ENCODE results near the gene EFNA5.

Gene EFNA5

DNA sequence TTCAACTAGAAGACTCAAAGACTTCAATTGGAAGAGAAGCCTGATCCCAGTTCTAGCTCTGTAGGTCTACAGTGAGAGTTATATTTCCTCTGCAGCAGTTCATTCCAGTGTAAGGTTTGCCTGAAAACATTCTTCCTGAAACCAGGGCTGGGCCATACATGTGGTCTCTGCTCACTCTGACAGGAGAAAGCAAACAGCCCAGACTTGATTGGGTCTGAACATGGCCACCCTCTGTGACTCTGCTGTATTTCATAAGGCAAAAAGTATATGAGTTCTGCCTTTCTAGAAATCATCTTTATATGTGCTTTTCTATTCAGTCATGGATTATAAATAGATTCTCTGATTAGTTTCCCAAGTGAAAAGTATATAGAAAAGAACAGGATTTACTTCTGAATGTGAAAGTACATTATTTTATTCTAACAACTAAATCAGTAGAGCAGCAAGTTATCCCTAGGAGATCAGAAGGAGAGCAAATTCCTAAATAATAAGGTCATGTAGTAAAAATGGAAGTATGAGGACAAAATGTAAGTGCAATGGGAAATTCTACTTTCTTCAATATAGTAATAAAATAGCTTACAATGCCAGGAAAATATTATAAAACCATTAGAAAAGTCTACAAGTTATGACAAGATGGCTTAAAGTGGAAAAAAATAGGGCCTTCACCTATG is 144.3 kb downstream of the EFNA5 start:
- DNase-seq (ENCODE audit: low read depth): no peak
- TF ChIP-seq, protein P1, sequence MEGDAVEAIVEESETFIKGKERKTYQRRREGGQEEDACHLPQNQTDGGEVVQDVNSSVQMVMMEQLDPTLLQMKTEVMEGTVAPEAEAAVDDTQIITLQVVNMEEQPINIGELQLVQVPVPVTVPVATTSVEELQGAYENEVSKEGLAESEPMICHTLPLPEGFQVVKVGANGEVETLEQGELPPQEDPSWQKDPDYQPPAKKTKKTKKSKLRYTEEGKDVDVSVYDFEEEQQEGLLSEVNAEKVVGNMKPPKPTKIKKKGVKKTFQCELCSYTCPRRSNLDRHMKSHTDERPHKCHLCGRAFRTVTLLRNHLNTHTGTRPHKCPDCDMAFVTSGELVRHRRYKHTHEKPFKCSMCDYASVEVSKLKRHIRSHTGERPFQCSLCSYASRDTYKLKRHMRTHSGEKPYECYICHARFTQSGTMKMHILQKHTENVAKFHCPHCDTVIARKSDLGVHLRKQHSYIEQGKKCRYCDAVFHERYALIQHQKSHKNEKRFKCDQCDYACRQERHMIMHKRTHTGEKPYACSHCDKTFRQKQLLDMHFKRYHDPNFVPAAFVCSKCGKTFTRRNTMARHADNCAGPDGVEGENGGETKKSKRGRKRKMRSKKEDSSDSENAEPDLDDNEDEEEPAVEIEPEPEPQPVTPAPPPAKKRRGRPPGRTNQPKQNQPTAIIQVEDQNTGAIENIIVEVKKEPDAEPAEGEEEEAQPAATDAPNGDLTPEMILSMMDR (IDR thresholded peaks at IDR 0.05; ENCODE audit: low read depth, low read length, missing control alignments): no peak
- no peak overlapping the region for H3K4me3 ChIP-seq (ENCODE audit: low read depth, low read length)

- no peak overlapping the region for H3K4me3 ChIP-seq (ENCODE audit: low read depth, low read length)
- no peak for DNase-seq (ENCODE audit: low read depth)
- TF ChIP-seq, protein P1 (IDR thresholded peaks at IDR 0.05; ENCODE audit: low read depth, low read length, missing control alignments): no peak
Measured at GRCh38 chr5:107524111-107524510, 146.6 kb downstream of the EFNA5 start.

GRCh38 chr5:107523029-107523680 is 147.6 kb downstream of the EFNA5 start:
- H3K4me3 ChIP-seq (ENCODE audit: low read depth, low read length): no peak overlapping the region
- TF ChIP-seq, protein P1 (IDR thresholded peaks at IDR 0.05; ENCODE audit: low read depth, low read length, missing control alignments): no peak
- DNase-seq (ENCODE audit: low read depth): no peak

DNA sequence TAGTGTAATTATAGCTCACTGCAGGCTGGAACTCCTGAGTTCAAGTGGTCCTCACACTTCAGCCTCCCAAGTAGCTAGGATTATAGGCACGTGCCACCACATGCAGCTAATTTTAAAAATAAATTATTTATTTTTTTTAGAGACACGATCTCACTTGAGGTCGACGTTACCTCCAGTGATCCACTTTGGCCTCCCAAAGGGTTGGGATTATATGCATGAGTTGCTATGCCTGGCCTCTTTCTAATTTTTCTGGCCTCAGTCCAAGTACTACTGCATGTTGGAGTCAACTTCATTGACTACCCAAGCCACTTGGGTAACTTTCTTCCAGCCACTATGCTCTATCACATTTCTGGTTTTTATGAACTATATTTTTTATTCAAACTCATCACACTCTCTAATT is 148.3 kb downstream of the EFNA5 start:
- no peak for DNase-seq (ENCODE audit: low read depth)
- no peak overlapping the region for H3K4me3 ChIP-seq (ENCODE audit: low read depth, low read length)
- TF ChIP-seq, protein P1 (IDR thresholded peaks at IDR 0.05; ENCODE audit: low read depth, low read length, missing control alignments): no peak

- H3K4me3 ChIP-seq (ENCODE audit: low read depth, low read length): no peak overlapping the region
- TF ChIP-seq, protein P1 (IDR thresholded peaks at IDR 0.05; ENCODE audit: low read depth, low read length, missing control alignments): no peak
- no peak for DNase-seq (ENCODE audit: low read depth)
Measured at GRCh38 chr5:107519900-107520354, 150.8 kb downstream of the EFNA5 start.

DNA sequence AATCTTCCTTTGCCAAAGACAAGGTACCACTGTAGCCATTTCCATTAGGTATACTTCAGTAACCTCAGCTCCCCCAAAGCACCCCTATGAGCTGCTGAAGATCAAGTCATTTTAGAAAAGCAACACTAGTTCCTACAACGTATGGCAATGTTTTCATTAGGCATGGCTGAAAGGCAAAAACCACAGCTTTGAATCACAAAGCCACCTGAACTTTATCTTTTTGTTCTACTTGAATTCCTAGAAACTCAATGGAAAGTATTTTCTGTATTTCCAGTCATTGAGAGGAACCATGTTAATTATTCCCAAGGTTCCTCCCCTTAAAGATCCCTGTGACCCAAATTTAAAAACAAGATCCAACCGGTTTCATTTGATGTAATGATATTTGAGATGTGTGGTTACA is 152.1 kb downstream of the EFNA5 start:
- DNase-seq (ENCODE audit: low read depth): no peak

More for the DNA sequence above, 152.1 kb downstream of the EFNA5 start:
- TF ChIP-seq, protein P1 (IDR thresholded peaks at IDR 0.05; ENCODE audit: low read depth, low read length, missing control alignments): no peak
- H3K4me3 ChIP-seq (ENCODE audit: low read depth, low read length): no peak overlapping the region

Measured in GM12864 (cell line).